Amniotic epithelial cell (primary cell): Measurements from ENCODE around the gene CPED1.
"Not testable (repeated sequence)": the region's sequence is repeated elsewhere in the genome, so short reads cannot be mapped to it uniquely, and the experiment has no call there.

ENCODE experiments used
- DNase-seq: peaks from one replicate; pipeline ENCODE4 v3.0.0-alpha.2; 2010; ENCODE audit warnings: low read depth

The CPED1 gene

DNA sequence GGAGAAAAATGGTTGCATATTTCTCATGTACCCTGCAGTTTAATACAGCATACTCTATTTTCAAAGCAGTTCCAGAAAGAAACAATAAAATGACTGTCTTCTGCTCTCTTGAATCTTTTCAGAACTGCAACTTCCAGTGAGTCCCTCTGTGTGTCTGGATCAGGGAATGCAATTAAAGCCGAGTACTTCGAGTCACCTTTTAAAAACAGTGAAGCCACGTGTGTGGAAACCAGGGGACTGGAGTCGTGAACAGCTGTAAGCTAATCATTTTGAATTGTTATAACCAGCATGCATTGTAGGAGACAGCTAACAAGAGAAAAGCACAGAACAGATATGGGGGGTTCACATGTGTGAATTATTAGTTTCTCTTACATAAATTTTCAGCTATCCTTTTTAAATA lies 109.1 kb downstream of the CPED1 start:
- no peak for DNase-seq

GRCh38 chr7:121099572-121099971 lies 111.1 kb downstream of the CPED1 start:
- DNase-seq, result no peak

DNA sequence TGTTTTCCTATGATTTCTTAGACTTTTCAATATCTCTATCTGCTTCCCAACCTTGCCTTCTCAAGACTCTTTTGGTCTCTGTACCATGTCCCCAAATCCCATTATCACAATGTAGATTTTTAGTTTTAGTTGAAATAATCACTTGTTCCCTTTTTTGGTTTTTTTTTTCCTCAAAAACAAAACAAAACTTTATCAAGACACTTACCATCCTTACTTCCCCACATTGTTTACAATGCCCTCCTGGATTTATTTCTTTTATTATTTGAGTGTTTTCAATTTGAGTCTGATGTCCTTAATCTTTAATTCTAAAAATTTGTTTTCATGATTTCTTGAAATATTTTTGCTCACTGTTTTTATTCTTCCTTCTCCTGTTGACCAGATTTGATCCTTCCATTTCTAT lies 112.6 kb downstream of the CPED1 start:
- no peak for DNase-seq

DNA sequence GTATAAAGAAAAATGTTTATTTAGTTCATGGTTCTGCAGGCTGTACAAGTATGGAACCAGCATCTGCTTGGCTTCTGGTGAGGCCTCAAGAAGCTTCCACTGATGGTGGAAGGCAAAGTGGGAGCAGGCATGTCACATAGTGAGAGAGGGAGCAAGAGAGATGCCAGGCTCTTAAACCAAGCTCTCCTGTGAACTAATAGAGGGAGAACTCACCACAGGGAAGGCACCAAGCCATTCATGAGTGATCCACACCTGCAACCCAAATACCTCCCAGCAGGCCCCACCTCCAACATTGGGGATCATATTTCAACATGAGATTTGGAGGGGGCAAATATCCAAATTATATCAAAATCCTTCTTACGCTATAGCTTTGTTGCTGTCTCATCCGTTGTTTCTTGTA lies 113.1 kb downstream of the CPED1 start:
- no peak for DNase-seq

DNA sequence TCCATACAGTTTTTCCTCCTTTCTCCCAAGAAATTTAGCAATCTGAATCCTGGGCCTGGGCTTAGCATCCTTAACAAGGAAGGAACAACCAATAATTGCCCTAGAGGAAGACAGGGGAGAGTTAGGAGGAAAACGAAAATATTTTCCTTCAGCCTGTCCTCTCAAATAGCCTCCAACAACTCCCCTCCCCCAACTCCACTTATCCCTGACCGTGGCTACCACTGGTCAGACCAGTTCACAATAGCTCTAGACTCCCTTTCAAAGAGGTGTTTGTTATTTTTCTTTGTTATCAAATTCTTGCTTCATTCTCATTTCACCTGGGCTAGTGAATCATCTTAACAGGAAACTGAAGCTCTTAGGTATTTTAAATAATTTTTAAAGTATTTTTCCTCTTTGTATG lies 114.1 kb downstream of the CPED1 start:
- DNase-seq, result no peak

- DNase-seq, result peak; percentile 53
Observed at GRCh38 chr7:121103086-121103485, 114.6 kb downstream of the CPED1 start.

GRCh38 chr7:121103579-121103978 lies 115.1 kb downstream of the CPED1 start:
- DNase-seq, result peak; percentile 48

GRCh38 chr7:121105262-121105661 lies 116.8 kb downstream of the CPED1 start:
- no peak for DNase-seq

DNA sequence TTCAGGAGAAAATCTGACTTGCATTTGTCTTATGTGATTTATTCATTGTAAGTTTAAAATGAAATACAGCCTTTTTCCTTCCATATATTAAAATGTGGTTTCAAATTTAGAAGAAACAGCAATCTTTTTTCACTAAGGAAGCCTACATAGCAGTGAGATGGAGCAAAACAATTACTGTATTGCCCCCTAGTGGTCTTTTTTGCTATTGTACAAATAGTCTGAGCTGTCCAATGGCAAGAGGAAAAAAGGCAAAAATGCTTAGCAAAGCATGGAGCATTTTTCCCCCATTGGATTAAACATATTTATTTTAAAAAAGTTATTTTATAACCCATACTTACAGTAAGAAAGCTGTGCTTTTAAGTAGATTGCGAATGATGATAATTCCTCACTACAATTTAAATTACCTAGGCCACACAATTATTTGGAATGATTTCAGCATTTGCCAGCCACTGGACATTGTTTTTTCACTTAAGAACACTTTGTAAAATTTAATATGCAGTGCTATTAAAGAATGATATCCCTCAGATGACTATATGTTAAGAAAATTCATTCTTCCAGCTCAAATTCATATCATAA lies 119.5 kb downstream of the CPED1 start:
- DNase-seq, result peak; percentile 71

GRCh38 chr7:121109145-121109544 lies 120.6 kb downstream of the CPED1 start:
- DNase-seq, result peak; percentile 29

GRCh38 chr7:121113288-121113687 lies 124.8 kb downstream of the CPED1 start:
- DNase-seq, result peak; percentile 41

- DNase-seq, result no peak
Observed at GRCh38 chr7:121116396-121116795, 127.9 kb downstream of the CPED1 start.

- no peak for DNase-seq
Observed at GRCh38 chr7:121119047-121119446, 130.5 kb downstream of the CPED1 start.

DNA sequence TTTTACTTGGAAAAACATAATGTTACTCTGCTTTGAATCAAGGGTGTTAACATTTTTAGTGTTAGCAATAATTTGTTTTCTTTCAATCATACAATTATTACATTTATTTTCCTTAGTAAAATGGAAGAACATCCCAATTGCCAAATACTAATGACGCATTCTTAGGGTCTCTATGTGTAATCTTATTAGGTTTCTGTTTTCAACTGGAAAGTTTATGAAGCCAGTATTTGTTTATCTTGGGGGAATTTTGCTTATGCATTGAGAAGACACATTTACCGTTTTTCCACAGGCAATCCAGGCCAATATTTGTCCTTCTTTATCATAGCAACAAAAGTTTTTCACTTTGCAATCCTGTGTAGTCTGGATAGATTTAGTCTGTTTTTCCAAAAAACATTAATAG lies 134.5 kb downstream of the CPED1 start:
- DNase-seq, result no peak

GRCh38 chr7:121125454-121125853 lies 136.9 kb downstream of the CPED1 start:
- not testable (repeated sequence) for DNase-seq

DNA sequence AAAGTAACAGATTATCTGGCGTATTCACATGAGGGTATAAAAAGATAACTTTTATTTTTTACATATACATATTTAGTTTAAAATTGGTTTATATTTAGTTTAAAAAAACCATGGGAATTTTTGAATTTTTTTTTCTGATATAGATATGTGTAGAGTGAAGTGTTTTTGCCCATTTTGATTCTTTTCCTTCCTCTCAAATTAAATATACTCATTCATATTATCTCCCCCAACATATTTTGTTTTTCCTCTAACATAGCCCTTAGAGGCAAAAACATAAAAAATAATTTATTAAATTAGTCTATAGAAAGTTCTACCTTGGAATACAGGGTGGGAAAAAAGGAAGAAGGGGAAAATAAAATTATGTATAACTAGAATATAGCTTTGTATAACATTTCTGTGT lies 137.7 kb downstream of the CPED1 start:
- DNase-seq, result no peak

GRCh38 chr7:121126801-121127534 lies 138.5 kb downstream of the CPED1 start:
- DNase-seq, result peak; percentile 32

DNA sequence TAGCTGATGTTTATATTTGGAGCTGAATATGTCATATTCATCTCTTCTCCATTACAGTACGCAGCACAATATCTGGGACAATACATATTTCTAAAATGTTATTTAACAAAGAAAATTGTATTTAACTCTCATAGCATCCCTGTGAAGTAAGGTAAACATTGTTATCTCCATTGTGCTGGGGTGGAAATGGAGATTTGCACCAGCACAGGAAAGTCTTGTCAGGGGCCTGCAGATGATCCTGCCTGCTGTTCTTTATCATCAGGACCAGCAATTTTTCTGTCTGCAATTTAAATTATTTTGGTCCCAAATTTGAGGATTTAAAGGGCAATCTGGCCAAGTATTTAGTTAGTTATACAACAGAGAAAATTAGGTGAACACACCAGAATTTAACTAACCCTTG lies 144.4 kb downstream of the CPED1 start:
- DNase-seq, result no peak

DNA sequence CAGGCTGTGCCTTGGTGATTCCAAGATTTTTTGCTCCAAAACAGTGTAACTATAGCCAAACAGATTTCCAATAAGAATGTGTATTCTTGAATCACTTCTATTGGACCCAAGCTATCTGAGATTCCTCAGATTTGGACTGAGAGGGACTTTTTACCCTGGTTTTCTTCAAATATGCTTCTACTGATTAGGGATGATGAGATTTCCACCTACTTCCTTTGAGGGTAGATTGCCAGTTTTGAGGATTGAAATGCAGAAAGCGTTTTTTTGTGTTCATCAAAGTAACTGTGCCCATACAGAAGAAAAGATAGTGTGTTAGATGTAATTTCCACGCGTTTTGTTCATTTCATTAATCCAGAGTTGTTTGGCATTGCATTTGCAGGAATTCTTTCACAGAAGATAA lies 144.9 kb downstream of the CPED1 start:
- no peak for DNase-seq

- no peak for DNase-seq
Observed at GRCh38 chr7:121137580-121137979, 149.1 kb downstream of the CPED1 start.

DNA sequence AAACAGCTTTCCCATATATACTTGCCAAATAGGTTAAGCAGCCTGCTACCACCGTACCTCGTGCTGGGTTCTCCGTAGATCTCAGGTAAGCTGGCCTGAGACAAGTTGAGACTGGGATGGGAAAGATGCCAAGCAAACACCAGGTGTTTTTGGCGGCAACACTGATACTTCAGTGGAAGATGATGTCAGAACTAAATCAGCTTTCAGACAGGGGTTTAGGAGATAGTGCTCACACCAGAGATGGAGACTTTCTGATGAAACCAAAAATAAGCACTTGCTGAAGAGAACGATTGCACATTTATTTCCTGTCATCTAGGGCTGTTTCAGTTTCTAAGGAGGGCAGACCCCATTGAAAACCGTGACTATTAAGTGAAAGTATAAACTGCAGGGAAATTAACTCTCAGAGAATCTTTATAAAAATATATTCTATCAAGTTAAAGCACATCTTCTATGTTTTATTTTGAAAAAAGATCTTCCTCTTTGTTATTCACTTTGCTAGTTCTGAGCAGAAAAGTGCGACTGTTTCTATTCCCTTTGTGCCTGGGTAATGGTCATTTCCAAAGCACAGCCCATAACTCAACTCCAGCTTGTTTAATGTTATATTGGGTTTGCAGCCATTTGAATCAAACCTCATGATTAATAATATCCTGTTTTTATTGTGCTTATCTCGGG lies 149.9 kb downstream of the CPED1 start:
- no peak for DNase-seq

GRCh38 chr7:121139427-121139826 lies 150.9 kb downstream of the CPED1 start:
- DNase-seq, result no peak

- DNase-seq, result no peak
Observed at GRCh38 chr7:121140790-121141189, 152.3 kb downstream of the CPED1 start.
